Common myeloid progenitor, CD34-positive (primary cell): Measurements from ENCODE around the gene SMC6.

Experiments used
- CTCF ChIA-PET: fragments of 350-600 bp; sonication (Branson Sonifier 250); formaldehyde crosslinking; loops from one replicate; lab custom pipeline; 2021; ENCODE audit warnings: antibody characterized with exemption; lab: Charles Lee
- POLR2A ChIA-PET: fragments of 350-600 bp; sonication (Branson Sonifier 250); formaldehyde crosslinking; loops from one replicate; lab custom pipeline; 2021; ENCODE audit warnings: antibody characterized with exemption; lab: Charles Lee
- DNase-seq, 3 donors: peaks; one replicate each; pipeline versions ENCODE4 v3.0.0 to v3.0.0-alpha.2; 2013
- H3K27ac ChIP-seq, 2 experiments: 1 replicate in 1 of 2; 2 replicates in 1 of 2; pipeline ENCODE4 v1.7.0; 2013; ENCODE audit warnings: inconsistent platforms in 2 of 2, low read length in 2 of 2, mild to moderate bottlenecking in 2 of 2, low read depth in 1 of 2, moderate library complexity in 1 of 2; ENCODE audit not compliant: severe bottlenecking in 2 of 2, insufficient read depth in 1 of 2, poor library complexity in 1 of 2
- H3K27me3 ChIP-seq, 5 experiments: replicated peaks in 2 of 5; 1 replicate in 3 of 5; 2 replicates in 2 of 5; pipeline versions ENCODE4 v1.6.1 to v1.7.0; 2013; ENCODE audit warnings: low read length in 4 of 5, mild to moderate bottlenecking in 2 of 5, moderate library complexity in 2 of 5, inconsistent platforms in 1 of 5; ENCODE audit not compliant: insufficient read depth in 5 of 5, control insufficient read depth in 4 of 5
- H3K36me3 ChIP-seq, 4 experiments: 1 replicate in 2 of 4; 2 replicates in 2 of 4; pipeline versions ENCODE4 v1.6.1 to v1.7.0; 2013; ENCODE audit warnings: low read length in 3 of 4, control low read depth in 1 of 4, mild to moderate bottlenecking in 1 of 4; ENCODE audit not compliant: control insufficient read depth in 4 of 4, insufficient read depth in 4 of 4
- H3K4me1 ChIP-seq, 4 experiments: 1 replicate in 3 of 4; 2 replicates in 1 of 4; pipeline versions ENCODE4 v1.6.1 to v1.7.1; 2013; ENCODE audit warnings: low read length in 3 of 4, mild to moderate bottlenecking in 3 of 4, control low read depth in 1 of 4, inconsistent platforms in 1 of 4, moderate library complexity in 1 of 4; ENCODE audit not compliant: control insufficient read depth in 4 of 4, insufficient read depth in 4 of 4; ENCODE audit errors: control extremely low read depth in 1 of 4
- H3K4me3 ChIP-seq, 7 experiments: 1 replicate in 4 of 7; 2 replicates in 3 of 7; pipeline versions ENCODE4 v1.5.1 to v1.7.0; 2013; ENCODE audit warnings: mild to moderate bottlenecking in 7 of 7, low read length in 6 of 7, moderate library complexity in 6 of 7, inconsistent platforms in 2 of 7, low read depth in 2 of 7, control low read depth in 1 of 7; ENCODE audit not compliant: insufficient read depth in 4 of 7, control insufficient read depth in 1 of 7; ENCODE audit errors: extremely low read depth in 1 of 7
- H3K9me3 ChIP-seq, 5 experiments: 1 replicate in 4 of 5; 2 replicates in 1 of 5; pipeline versions ENCODE4 v1.6.1 to v1.7.1; 2013; ENCODE audit warnings: low read length in 4 of 5, mild to moderate bottlenecking in 2 of 5, inconsistent platforms in 1 of 5, low read depth in 1 of 5, moderate library complexity in 1 of 5; ENCODE audit not compliant: control insufficient read depth in 4 of 5, insufficient read depth in 2 of 5; ENCODE audit errors: control extremely low read depth in 1 of 5
- WGBS: methylation state at CpG from one replicate; pipeline ENCODE4 v1.1.5; 2013; ENCODE audit not compliant: insufficient coverage; 5-methylcytosine and 5-hydroxymethylcytosine counted together

The SMC6 gene

DNA sequence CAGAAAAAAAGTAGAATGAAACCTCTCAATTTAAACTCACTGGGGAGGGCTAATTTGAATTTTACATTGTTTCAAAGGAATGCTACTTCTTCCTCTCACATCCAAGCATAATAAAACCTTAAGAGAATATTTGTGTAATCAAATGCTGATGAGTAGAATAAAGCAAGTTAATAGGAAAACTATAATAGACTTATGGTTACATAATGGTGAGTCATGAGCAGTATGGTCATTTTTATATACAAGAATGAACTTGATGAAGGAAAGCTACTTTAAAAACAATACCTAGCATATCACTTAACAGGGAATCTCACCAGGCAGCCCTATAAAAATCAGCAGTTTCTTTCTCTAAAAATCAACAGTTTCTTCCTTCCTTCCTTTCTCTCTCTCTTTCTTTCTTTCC, 132.8 kb downstream of the SMC6 start:
- ChIA-PET POLR2A (no interaction called here), CTCF (no interaction called here)
- H3K9me3 ChIP-seq = no peaks in the 10 kb centered on the region
- DNase-seq = no peak
- H3K4me3 ChIP-seq = no peak overlapping the region
- H3K27me3 ChIP-seq = peaks cover 0 to 9% (median 0%) of the 10 kb centered on the region in 5 experiments
- no peaks in the 10 kb centered on the region for H3K4me1 ChIP-seq
- no peak overlapping the region for H3K27ac ChIP-seq
- H3K36me3 ChIP-seq = no peaks in the 10 kb centered on the region

DNA sequence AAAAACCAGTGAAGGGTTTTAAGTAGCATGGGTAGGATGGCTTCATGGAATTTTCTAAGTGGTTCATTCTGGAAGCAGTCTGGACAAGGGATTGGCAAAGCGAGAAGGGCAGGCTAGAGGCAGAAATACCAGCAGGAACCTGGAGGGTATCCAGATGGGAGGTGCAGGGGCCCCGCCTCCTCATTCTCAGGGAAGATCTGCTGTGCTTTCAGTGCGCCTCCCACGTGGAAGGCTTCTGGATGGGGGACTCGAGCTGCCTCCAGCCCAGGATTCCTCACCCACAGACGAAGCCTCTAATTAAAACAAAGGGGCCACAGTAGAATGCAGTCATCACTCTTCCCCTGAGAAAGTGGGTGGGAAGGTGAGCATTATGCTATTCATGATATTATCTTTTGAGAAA, 133.3 kb downstream of the SMC6 start:
- Histone ChIP-seq H3K9me3 (no peaks in the 10 kb centered on the region), H3K27ac (no peak overlapping the region), H3K4me3 (no peak overlapping the region), H3K27me3 (peaks cover 0 to 9% (median 0%) of the 10 kb centered on the region in 5 experiments), H3K4me1 (no peaks in the 10 kb centered on the region), H3K36me3 (no peaks in the 10 kb centered on the region)
- WGBS = 89% methylated on average over 4 of the region's 6 CpGs
- no peak for DNase-seq
- ChIA-PET POLR2A (no interaction called here), CTCF (no interaction called here)

DNA sequence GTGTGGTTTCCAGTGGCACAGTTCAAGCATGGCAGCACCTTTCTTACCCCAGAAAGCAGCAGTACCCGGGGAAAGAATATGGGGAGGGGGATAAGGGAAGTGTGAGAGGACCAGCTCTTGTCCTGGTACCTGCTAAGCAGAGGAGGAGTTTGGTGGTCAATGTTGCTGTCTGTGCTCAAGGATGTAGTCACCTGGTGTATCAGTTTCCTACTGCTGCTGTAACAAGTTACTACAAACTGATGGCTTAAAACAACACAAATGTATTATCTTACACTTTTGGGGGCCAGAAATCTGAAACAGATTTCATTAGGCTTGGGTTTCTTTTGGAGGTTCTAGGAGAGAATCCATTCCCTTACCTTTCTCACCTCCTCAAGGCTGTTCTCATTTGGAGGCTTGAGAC, 135.7 kb downstream of the SMC6 start:
- POLR2A ChIA-PET = no interaction called here
- no peak for DNase-seq
- Histone ChIP-seq H3K4me3 (no peak overlapping the region), H3K36me3 (no peaks in the 10 kb centered on the region), H3K27me3 (peaks cover 0 to 7% (median 0%) of the 10 kb centered on the region in 5 experiments), H3K4me1 (no peaks in the 10 kb centered on the region), H3K27ac (no peak overlapping the region), H3K9me3 (no peaks in the 10 kb centered on the region)
- CTCF ChIA-PET = no interaction called here
- no CpG with 5 or more reads among the region's 1 CpG for WGBS

DNA sequence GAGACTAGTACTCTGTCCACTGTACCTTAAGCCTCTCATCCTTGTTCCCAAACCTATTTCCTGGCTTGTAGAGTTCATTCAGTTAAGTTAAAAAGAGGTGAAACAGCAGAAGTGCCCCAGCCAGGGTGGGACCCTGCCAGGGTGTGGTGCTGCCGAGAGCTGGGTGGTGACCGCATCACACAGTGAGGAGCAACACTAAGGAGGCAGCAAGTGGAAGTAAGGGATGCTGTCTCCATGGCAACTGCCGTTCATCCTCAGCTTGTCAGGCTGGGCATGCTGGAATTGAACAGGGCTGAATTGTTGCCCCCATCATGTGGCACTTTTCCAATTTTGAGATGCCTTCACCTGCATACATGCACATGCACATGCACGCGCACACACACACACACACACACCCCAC, 136.1 kb downstream of the SMC6 start:
- 93% methylated on average over 3 of the region's 5 CpGs for WGBS
- DNase-seq = no peak
- peaks cover 0 to 7% (median 0%) of the 10 kb centered on the region in 5 experiments for H3K27me3 ChIP-seq
- H3K36me3 ChIP-seq = no peaks in the 10 kb centered on the region
- H3K27ac ChIP-seq = no peak overlapping the region
- no peaks in the 10 kb centered on the region for H3K4me1 ChIP-seq
- ChIA-PET CTCF (no interaction called here), POLR2A (no interaction called here)
- no peak overlapping the region for H3K4me3 ChIP-seq
- H3K9me3 ChIP-seq = no peaks in the 10 kb centered on the region

DNA sequence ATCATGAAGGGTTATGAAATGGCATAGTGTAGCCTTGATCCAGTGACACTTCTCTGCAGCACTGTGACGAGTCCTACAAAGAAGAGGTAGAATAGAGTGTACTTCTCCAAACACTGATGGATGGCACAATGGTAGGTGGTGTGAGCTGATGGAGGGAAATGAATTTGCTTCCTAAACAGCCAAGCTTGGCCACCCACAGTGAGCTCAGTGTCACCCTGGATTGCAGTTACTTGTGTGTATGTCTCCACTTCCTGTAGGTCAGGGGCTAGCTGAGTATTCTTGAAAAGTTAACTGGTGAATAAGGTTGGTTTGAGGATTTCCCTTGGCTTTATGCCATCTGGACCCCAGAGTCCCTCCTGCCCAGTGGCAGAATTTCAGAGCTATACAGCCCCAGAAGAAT, 137.2 kb downstream of the SMC6 start:
- ChIA-PET CTCF (no interaction called here), POLR2A (interaction anchor here (0.6 kb wide), 1 partner anchor 1035 kb away, joined by 8 read pairs; no protein-coding TSS in a partner anchor)
- Histone ChIP-seq H3K27ac (no peak overlapping the region), H3K4me1 (no peaks in the 10 kb centered on the region), H3K27me3 (peaks cover 0 to 7% (median 0%) of the 10 kb centered on the region in 5 experiments), H3K9me3 (no peaks in the 10 kb centered on the region), H3K36me3 (no peaks in the 10 kb centered on the region), H3K4me3 (no peak overlapping the region)
- no peak for DNase-seq
- WGBS = 83% methylated on average over 1 of the region's 1 CpG

DNA sequence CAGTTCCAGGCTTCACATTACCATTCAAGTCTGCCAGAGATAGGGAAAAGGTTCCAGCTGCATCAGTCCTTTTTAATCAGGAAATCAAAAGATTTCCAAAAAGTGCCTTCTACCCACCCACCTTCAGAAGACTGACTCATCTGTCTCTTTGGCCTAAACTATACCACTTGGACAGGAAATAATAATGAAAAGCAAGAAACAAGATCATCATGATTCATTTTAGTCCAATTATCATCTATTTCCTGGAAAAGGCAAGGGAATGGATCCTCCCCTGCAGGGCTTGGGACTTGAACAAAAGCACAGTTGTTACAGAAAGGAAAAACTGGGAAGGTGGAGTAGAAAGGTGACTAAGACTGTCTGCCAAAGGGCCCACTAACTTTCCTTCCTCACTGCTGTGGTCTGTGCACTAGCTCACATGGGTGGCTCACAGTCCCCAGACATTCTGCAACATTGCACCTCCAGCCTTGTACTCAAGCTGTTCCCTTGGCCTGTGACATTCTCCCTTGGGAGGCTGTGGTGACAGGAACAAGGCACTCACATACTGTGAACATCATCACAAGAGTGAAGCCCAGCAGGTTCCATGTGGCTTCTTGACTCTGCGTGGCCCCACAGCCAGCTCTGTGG, 137.8 kb downstream of the SMC6 start:
- peaks cover 0 to 7% (median 0%) of the 10 kb centered on the region in 5 experiments for H3K27me3 ChIP-seq
- 100% methylated on average over 1 of the region's 1 CpG for WGBS

DNA sequence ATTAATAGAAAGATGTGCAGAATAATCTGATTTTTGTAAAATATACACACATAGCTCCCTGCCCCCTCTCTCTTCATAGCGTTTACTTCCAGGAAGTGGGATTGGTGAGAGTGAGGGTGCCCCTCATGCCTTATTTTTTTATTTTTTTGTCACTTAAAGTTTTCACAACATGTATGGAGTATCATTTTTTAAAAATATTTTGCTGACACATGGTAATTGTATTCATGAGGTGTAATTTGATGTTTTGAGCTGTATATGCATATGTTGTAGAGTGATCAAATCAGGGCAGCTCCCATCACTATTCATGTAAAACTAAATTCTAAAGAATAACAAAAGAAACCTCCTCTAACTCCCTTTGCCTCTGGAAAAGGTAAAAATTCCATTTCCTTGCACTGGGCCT, 138.5 kb downstream of the SMC6 start:
- Histone ChIP-seq H3K4me1 (no peaks in the 10 kb centered on the region), H3K27me3 (peaks cover 0 to 5% (median 0%) of the 10 kb centered on the region in 5 experiments), H3K4me3 (no peak overlapping the region), H3K36me3 (no peaks in the 10 kb centered on the region), H3K27ac (no peak overlapping the region), H3K9me3 (no peaks in the 10 kb centered on the region)
- DNase-seq = no peak
- ChIA-PET CTCF (no interaction called here), POLR2A (no interaction called here)
- no CpG with 5 or more reads among the region's 1 CpG for WGBS

More for the DNA sequence above, 137.8 kb downstream of the SMC6 start:
- no peak overlapping the region for H3K27ac ChIP-seq
- POLR2A ChIA-PET = interaction anchor here (0.6 kb wide), 1 partner anchor 1035 kb away, joined by 8 read pairs; no protein-coding TSS in a partner anchor
- no peak for DNase-seq
- no peaks in the 10 kb centered on the region for H3K9me3 ChIP-seq
- H3K4me1 ChIP-seq = no peaks in the 10 kb centered on the region
- H3K4me3 ChIP-seq = no peak overlapping the region
- CTCF ChIA-PET = no interaction called here
- H3K36me3 ChIP-seq = no peaks in the 10 kb centered on the region
